ENCODE data around the gene NID2.

DNA sequence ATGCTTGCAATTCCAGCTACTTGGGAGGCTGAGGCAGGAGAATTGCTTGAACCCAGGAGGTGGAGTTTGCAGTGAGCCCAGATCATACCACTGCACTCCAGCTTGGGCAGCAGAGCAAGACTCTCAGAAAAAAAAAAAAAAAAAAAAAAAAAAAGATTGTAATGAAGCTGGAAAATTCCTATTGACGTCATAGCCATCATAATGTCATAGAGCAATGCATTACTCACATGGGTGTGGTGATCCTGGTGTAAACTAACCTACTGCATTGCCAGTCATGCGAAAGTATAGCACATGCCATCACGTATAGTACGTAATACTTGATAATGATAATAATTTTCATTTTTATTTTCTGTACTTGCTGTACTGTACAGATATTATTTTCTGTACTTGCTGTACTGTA, 42.7 kb upstream of the NID2 start:
- TF ChIP-seq ZNF217 (IDR thresholded peaks at IDR 0.05) (no peak), POLR2A (IDR thresholded peaks at IDR 0.05; ENCODE audit: low read depth, low read length) (no peak), KDM1A (IDR thresholded peaks at IDR 0.05; ENCODE audit: borderline replicate concordance) (no peak), CBX5 (IDR thresholded peaks at IDR 0.05; ENCODE audit: low read depth) (no peak), CHD2 (IDR thresholded peaks at IDR 0.05; ENCODE audit: borderline replicate concordance, low read depth, low read length) (no peak), HCFC1 (IDR thresholded peaks at IDR 0.05; ENCODE audit: low read length) (no peak)
- TF ChIP-seq, protein P1, sequence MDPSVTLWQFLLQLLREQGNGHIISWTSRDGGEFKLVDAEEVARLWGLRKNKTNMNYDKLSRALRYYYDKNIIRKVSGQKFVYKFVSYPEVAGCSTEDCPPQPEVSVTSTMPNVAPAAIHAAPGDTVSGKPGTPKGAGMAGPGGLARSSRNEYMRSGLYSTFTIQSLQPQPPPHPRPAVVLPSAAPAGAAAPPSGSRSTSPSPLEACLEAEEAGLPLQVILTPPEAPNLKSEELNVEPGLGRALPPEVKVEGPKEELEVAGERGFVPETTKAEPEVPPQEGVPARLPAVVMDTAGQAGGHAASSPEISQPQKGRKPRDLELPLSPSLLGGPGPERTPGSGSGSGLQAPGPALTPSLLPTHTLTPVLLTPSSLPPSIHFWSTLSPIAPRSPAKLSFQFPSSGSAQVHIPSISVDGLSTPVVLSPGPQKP (IDR thresholded peaks at IDR 0.05; ENCODE audit: low read depth, low read length) = no peak

Measured in GM12878 (cell line).